NCI-H446 treated with DMSO at 0.1 percent for 48 hours (cell line): ENCODE results near the gene AIFM3.
"Not testable (repeated sequence)": the region's sequence is repeated elsewhere in the genome, so short reads cannot be mapped to it uniquely, and the experiment has no call there.

Source experiments
- DNase-seq: peaks from one replicate; lab custom pipeline; 2025; lab: John Stamatoyannopoulos, UW

Gene AIFM3

DNA sequence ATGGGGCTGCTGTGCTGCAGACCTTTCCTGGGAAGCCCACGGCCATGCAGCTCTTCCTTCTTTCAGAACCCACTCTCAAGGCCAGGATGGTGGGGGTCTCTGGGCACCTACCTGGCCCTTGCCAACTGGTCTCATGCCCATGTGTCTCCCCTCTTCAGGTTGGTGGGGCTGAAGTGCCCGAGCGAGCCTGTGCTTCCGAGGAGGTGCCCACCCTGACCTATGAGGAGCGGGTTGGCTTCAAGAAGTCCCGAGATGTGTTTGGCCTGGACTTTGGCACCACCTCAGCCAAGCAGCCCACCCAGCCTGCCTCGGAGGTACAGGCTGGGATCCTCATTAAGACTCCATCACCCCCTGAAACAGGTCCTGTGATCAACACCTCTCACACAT is 25.0 kb downstream of the AIFM3 start:
- no peak for DNase-seq

DNA sequence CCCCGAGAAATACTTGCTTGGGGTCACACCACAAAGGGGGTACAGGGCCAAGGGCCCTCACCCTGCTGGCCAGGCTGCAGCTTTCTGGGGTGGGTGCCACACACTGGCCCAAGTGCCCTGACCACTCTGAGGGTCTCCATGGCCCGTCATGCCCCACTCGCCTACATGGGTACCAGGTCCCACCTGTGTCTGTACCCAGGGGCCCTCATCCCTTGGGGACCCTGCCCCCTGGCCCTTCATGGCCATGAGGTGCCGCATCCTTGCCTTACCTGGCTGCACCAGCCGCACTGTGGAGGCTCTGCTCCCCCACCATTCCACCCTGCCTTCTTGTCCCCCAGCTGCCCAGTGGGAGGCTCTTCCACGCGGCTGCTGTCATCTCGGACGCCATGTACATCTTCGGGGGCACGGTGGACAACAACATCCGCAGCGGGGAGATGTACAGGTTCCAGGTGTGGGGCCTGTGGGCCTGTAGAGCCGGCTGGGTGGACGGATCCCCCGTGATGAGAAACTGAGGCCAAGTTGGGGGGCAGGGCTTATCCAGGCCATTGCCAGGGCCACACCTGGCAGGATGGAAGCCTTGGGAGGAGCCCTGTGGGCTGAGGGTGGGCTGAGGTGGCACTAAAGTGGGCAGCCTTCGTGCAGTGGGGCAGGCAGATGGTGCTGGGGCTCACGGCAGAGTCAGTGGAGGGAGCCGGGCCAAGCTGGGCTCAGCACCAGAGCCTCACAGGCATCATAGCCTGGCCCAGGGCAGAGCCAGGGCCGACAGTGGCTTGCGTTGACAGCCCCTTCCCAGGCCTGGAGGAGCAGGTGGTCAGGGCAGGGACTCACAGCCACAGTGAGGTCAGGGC is 25.6 kb downstream of the AIFM3 start:
- no peak for DNase-seq

DNA sequence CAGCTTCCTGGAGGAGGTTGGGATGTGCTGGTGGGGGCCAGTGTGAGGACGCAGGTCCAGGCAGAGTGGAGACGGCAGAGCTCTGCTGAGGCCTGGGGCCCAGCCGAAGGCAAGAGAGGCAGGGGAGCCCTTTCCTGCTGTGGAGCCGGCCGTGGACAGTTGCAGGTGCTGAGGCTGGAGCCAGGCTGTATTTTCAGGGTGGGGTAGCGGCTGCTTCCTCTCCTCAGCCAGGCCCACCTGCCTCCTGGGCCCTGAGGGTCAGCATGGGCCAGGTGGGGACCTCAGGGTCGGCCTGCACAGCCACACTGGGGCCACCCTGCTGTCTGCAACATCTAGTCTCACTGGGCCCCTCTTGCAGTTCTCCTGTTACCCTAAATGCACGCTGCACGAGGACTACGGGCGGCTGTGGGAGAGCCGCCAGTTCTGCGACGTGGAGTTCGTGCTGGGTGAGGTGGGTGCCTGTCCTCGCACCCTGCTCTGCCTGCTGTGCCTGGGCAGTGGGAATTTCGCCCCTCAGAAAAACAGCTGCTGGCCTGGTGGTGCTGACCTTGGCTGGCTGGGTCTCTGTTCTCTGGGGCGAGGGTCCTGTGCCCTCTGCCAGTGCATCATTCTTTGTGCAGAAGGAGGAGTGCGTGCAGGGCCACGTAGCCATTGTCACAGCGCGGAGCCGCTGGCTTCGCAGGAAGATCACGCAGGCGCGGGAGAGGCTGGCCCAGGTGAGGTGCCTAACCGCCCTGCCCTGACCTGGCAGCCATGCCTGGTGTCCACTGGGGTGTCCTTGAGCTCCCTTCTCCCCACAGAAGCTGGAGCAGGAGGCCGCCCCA is 26.5 kb downstream of the AIFM3 start:
- DNase-seq = no peak

DNA sequence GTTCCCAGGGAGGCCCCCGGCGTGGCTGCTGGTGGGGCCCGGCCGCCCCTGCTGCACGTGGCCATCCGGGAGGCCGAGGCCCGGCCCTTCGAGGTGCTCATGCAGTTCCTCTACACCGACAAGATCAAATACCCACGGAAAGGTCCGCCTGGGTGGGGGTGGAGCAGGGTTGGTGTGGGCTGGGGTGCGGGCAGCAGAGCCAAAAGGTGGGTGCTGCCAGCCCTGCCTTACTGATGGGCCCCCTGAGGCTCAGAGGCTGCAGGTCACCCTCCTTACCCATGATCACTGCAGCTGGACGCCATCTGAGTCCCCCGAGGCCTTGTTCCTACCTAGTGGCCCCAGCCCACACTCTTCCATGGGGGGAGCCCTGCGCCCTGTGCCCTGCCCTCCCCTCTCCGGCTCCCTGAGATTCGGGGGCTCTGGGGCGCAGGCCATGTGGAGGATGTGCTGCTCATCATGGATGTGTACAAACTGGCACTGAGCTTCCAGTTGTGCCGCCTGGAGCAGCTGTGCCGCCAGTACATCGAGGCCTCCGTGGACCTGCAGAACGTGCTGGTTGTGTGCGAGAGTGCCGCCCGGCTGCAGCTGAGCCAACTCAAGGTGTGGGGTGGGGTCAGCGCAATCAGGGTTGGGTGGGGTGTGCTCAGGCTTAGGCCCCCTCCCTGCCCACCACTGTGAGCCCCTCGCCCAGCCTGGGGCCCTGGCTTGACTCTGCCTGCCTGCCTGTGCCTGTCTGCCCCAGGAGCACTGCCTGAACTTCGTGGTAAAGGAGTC is 27.3 kb downstream of the AIFM3 start:
- no peak for DNase-seq

DNA sequence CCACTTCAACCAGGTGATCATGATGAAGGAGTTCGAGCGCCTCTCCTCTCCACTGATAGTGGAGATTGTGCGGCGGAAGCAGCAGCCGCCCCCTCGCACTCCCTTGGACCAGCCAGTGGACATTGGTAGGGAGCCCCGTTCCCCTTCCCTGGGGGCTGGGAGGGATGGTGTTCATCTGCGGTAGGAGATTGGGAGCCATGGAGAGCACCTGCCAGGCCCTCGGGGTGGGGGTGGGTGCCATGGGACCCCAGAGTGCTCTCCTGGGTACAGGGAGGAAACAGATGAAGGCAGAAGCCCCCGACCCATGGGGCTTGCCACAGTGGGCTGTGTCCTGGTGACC is 27.8 kb downstream of the AIFM3 start:
- no peak for DNase-seq

DNA sequence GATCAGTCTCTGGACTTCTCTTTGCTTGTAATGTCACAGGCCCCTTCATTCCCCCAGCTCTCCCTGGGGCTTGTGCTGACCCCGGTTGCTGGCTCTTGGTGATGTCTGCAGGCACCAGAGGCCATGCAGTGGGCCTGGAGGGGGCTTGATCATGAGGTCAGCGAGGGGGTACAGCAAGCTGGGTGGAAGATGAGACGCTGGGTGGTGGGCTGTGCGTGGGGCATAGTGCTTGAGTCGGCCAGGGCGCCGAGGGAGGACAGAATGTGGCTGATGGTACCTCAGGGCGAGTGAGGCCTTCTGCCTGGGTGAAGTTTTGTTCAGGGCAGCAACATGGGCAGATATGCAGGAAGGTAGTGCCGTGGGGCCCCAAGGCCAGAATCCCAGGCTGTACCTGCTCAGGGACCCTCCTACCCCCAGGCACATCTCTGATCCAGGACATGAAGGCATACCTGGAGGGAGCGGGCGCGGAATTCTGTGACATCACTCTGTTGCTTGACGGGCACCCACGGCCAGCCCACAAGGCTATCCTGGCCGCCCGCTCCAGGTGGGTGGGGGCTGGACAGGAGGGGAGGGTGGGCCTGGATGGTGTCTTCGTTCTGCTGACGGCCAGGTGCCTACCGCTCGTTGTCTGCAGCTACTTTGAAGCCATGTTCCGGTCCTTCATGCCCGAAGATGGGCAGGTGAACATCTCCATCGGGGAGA is 28.4 kb downstream of the AIFM3 start:
- DNase-seq = no peak

DNA sequence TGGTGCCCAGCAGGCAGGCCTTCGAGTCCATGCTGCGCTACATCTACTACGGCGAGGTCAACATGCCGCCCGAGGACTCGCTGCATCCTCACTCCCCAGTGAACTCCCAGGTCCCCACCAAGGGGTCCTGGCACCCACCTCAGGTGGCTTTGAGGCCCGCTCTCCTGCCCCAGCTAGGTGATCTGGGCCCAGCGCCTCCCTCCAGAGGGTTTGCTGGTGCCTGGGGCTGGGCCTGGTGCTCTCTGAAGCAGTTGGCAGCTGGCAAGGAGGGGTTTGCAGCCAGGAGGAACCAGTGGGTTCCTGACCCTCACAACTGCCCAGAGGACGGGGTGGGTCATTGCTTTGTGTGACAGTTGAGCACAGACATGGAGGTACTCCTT is 29.0 kb downstream of the AIFM3 start:
- DNase-seq = no peak

DNA sequence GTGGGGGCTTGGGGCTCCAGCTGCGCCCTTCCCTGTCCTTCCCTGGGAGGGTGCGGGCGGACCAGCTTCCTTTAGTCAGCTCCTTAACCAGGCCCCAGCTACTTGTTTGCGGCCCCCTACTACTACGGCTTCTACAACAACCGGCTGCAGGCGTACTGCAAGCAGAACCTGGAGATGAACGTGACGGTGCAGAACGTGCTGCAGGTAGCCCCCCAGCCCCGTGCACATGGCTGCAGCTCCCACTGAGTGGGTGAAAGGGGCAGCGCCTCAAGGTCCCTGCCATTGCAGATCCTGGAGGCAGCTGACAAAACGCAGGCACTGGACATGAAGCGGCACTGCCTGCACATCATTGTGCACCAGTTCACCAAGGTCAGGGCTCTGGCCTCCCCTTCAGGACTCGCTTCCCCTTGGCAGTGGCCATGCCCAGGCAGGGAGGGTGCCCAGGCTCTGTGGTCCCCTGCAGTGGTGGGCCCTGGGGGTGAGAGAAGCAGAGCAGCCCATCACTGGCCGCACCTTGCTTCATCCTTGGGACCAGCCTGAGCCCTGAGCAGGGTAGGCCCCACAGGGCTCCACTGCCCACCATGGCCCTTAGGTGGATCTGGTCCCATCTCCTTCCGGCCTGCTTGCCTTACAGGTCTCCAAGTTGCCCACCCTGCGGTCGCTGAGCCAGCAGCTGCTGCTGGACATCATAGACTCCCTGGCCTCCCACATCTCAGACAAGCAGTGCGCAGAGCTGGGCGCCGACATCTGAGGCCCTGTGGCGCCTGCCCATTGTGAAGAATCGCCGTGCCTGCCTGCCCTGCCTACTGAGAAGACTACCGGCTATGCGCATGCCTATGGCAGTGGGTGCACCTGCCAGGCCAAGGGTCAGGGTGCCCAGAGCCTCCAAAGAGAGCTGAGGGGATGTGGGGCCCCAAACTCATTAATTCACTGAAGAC is 29.8 kb downstream of the AIFM3 start:
- DNase-seq = no peak

DNA sequence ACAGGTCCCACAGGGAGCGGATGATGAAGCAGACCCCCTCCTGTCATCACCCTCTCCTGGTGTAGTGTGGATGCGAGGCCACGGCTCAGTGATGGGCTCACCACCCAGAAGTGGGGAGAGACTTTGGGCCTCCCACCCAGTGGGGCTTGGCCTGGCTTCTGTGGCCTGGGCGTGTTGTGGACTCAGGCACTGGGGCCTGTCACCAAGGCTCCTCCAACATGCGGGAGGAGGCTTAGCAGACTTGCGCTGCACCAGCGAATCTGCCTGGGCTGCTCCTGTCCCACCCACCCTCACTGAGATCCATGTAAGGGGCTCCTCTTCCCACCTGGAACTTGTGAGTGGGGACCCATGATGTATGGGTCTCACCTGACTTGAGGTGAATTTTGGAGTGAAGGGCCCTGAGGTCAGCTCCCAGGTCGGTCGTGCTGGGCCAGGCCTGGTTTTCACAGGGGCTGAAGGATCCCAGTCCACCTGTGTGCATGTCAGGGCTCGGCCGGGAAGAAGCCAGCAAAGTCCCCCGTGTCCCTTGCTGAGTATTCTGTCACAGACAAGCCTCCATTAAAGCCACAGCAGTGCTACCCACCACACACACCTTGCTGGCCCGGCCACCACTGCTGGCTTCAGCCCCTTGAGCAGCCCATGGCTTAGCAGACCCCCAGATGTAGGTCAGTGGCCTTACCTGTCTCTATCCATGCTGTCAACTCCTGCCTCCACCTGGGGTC is 30.6 kb downstream of the AIFM3 start:
- no peak for DNase-seq

DNA sequence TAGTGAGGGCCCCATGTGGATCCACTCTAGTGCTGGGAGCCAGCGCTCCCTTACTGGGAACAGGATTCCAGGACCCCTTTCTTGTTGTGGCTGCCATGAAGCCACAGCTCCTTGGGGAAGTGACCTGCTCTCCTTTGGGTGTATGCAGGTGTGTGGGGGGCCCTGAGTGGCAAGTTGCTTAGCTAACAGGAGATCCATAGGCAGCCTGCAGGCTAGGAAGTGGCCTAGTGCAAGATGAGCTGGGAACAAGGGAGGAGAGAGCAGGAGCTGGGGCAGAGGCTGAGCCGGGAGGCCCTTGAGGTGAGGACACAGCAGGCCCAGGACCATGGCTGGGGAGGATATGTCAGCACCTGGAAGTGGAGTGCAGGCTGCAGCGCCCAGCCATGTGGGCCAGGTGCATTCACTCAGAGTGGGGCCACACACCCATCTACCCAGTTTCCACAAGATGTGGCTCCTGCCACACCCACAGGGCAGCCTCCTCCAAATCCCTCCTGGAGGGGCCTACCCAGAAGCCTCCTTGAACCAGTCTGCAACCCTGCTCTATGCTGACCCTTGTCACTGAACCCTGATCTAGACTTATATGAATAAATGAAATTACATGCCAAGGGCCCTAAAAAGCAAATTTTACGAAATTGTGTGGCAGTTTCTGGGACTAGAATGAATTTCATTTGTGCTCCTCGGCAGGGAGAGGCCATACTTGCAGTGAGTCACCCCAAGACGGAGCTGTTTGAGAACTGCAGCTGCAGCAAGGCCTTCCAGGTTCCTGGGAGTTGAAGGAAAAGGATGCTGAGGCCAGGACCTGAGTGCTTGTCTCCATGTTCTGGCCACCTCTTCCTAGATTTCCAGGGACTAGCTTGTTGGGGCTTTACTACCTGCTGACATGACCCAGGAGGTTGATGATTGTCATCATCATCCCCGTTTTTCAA is 31.6 kb downstream of the AIFM3 start:
- no peak for DNase-seq

DNA sequence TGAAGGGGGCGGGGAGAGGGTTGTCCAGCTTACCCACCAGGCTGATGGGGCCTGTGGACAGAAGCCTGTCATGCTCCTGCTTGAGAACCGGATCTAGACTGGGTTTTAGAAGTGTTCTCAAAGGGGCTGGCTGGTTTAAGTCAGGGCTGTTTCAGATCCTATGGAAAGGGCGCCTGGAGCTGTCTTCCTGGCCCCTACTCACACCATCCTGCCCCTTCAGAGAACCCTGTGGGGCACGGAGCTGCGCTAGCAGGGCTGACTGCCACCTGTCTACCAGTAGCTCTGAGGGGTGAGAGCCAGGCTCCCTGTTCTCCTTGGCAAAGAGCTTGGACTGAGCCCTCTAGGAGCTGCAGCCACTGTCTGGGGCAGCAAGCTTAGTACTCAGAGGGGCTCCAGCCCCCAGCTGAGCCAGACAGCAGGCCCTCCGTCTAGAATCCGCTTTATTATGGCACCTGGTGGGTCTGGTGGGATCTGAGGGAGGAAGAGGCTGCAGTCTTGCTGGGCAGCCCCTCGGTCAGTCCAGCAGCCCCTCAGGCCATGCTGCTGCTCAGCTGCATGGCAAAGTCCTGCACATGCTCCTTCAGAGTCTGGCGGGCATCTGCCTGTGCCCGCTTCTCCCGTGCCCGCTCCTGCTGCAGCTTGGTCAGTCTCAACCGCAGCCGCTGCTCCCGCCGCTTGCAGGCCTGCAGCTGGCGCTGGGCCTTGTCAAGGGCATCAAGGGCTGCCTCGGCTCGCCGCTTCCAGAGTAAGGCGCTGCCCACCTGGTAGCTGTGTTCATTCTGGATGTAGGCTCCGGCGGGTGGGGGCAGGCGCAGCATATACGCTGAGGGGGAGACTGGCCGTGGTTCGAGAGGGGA is 32.5 kb downstream of the AIFM3 start:
- no peak for DNase-seq

DNA sequence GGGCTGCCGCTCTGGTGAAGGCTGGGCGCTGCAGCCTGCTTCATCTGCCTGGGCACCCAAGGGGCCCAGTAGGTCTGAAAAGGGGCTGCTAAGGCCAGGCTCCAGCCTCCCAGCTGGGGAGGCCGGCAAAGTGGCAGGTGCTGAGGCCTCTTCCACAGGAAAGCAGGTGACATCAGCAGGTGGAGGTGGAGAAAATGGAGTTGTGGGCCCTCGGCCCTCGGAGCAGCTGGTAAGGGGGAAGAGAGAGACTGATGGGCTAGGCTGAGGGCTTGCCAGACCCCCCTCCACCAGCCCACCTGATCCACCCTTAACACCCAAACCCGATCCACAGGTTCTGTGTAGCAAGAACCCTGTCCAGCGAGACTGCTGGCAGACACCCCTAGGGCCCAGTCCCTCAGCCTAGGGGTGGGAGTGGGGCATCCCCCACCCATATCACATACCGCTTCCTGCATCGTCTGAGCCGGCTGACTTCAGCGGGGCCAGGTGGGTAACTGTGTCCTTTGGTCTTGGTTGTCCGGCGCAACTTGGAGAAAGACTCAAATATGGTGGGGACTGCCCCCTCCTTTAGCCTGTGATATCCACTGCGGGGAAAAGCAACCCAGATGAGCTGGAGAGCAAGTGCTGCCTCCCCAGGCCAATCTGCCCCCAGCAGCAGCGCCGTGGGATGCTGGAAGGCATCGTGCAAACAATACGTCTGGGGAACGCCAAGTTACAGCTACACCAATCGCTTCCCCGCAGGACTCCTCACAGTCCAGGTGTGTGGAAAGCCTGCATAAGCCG is 33.3 kb downstream of the AIFM3 start:
- DNase-seq = no peak

DNA sequence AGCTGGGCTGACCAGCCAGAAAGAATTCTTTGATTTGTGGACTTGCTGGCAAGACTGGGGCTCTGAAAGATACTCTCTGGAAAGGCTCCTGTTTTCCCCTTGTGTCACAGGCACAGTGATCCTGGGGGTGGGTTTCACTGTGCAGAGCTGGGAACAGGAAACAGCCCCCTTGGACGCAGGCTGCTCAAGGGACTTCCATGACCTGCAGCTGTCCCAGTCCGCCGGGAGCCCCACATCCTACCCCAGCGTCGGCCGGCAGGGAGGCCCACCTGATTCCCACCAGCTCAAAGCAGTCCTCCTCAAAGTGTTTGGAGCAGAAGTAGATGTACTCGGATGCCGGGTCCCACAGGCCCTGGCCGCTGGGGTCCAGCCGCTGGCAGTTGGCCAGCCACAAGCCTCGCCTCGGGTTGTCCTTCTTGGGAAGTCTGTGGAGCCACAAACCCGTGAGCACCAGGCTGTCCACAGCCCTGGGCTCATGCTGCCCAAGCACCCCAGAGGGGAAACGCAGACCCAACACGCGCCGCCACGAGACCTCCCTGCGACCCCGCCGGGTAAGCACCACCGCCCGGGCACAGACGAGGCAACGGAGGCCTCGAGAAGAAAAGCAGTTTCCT is 34.0 kb downstream of the AIFM3 start:
- DNase-seq = no peak

DNA sequence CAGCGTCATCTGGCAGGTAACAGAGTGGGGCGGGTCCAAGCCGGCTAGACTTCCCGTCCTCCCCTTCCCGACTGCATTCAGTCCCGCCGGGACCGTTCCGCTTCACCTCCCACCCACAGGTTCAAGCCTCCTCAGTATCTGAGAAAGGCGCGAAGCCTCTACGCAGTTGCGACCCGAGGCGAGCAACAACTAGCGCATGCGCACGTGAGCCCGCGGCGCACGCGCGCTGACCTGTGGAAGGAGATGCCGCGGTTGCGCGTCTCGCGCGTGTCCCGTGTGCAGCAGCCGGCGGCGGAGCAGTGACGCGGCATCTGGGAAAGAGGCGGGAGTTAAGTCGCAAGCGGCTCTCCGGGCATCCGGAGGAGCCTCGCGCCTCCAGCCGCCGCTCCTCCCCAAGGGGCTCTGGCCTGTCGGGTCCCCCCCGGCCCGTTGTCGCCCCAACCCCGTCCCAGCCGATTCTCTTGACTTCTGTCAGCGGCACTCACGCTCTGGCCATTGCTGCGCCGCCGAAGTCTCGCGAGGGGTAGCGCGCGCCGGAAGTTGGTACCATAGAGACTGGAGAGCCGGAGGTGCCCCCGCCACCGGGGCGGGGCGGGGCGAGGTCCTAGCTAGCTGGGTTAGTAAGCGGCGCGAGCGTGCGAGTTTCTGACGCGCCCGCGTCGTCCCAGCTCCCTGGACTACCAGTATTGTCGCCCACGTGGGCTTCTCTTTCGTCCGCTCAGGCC is 34.7 kb downstream of the AIFM3 start, which contains the start of gene THAP7:
Gene THAP7 (minus strand): TSS at position 518 of the 725 bp plus-strand sequence. CDS start 207 bp downstream, at position 311.
- DNase-seq = peak; percentile 95

DNA sequence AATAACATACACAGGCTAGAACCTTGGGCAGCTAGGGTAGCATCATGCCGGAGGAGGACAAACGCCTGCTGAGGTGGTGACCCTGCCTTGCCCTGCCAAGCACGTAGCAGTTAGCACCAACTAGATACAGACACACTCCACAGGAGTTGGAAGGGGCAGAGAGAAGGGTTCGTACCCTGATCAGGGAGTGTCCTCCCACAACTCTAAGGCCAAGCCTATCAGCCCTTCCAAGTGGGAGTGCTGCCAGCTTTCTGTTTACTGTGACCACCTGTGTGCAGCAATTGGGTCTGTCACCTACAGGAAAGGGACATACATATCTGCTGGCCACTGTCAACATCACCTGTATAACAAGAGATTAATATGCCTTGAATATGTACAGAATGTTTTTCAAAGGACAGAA is 36.7 kb downstream of the AIFM3 start:
- no peak for DNase-seq

DNA sequence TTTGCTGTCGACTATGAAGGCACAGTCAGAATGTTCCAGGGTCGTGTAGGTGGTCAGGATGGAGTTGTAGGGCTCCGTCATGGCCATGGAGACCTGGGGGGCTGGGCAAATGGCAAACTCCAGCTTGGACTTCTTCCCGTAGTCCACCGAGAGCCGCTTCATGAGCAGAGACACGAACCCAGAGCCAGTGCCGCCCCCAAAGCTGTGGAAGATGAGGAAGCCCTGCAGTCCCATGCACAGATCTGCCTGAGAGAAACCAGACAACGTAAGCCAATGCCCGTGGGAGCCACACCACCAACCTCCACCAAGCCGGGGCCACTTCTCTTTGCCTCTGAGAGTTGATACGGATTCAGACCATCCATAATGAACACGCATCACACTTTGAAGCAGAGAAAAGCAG is 42.2 kb downstream of the AIFM3 start:
- DNase-seq = not testable (repeated sequence)
